Femur (tissue), 1 donor: ENCODE measurements around the gene TP53.
A peak's percentile ranks its signal among the peaks of the same experiment; 100 is the strongest.

Source experiments
- DNase-seq: peaks from one replicate; pipeline ENCODE4 v3.0.0-alpha.2; 2017

TP53 gene

DNA sequence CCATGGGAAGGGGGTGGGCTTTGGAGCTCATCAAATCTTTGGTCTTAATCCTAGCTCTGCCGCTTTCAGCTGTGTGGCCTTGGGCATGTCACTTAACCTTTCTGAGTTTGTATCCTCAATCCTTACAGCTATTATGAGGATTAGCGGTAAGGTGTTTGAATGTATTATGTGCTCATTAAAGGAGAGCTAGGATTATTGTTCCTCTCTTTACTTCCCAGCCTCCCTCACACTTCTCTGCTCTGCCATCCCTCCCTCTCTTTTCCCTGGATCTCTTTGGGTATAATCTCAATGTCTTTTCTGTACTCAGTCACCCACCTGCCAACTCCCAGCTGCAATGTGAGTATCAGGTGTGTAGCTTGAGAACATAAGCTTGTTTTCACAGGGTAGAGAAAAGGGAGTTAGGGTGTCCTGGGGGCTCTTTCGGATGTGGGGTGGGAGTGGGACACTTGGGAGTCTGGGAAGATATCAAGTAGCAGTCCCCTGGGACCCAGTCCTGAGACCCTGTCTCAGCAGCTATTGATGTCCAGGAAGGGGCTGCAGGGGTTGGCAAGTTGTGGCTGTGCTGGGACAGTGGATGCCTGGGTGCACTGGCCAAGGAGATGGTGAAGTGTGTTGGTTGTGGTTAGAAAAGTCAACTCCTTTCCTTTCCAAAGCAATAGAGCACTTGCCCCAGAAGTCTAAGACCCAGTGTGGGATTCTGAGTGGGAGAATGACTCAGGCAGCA lies 19.5 kb upstream of the TP53 start:
- no peak for DNase-seq

DNA sequence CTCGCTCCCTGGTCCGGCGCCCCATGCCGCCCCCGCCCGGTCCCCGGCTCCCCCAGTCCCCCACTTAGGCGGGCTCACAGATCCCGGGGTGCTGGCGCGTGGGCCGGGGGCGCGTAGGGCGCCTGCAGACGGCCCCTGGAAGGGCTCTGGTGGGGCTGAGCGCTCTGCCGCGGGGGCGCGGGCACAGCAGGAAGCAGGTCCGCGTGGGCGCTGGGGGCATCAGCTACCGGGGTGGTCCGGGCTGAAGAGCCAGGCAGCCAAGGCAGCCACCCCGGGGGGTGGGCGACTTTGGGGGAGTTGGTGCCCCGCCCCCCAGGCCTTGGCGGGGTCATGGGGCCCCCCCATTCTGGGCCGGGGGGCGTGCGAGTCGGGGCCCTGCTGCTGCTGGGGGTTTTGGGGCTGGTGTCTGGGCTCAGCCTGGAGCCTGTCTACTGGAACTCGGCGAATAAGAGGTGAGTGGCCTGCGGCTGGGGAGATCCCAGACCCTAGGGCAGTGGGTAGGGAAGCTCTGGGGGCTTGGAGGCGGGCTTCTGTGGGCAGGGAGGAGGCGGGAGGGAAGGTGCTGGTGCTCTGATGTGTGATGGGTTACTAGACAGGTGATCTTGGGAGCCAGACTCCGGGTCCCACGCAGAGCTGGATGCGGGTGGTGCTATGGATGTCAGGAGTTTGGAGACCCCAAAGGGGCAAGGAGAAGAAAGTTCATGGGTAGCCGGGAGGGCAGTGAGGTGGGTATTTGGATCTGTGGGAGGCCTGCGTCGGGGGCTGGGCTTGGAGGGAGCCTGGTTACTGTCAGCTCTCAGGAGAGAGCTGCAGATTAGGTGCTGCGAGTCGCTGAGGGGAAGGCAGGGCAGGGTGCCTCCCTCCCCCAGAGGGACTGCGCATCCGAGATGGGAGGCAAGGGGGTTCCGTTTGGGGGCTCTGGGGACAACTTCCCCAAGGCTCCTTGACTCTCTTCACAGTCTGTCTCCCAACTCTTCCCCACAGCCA lies 18.3 kb upstream of the TP53 start:
- peak; percentile 33 for DNase-seq

GRCh38 chr17:7704601-7705268 lies 17.4 kb upstream of the TP53 start, which contains the start of gene EFNB3:
Gene EFNB3, plus strand, starts transcription at chr17:7705202. Its CDS starts 397 bp downstream, at chr17:7705599.
- DNase-seq: peak; percentile 61

DNA sequence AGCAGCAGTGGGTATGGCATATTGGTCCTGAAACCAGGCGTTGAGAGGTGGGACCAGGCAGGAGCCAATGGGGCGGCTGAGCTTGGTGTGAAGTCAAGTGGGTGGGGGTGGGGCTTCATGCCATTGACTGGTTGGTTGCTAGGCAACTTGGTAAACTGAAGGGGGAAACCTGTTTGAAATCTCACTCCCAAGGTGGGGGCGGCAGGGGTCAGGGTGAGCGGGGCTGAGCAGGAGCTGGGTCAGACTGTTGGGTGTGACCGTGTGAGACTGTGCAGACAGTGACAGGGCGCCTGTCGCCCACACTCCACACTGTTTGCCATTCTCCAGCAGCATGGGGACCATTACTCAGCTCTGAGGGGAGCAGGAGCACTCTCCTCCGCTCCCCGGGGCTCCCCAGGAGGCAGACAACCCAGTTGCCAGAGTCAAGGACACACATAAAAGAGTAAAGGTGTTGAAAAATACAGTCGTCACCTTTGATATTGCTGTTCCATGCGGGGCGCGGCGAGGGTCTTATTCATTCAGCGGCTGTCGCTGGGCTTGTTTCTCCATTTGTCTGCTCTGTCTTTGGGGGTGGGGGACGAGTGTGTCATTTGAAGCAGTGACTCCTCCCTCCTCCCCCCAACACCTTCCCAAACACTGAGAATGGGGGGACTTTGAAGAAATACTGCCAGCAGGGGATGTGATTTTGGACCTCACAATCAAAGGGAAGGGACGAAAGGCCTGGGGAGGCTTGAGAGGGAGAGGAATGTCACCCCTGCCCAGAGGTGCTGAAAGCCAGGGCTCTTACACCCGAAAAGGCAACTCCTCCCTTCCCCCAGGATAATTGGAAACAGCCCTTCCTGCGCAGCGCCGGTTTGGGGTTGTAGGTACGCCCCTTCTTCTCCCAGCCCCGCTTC lies 16.5 kb upstream of the TP53 start:
- DNase-seq: peak; percentile 72

DNA sequence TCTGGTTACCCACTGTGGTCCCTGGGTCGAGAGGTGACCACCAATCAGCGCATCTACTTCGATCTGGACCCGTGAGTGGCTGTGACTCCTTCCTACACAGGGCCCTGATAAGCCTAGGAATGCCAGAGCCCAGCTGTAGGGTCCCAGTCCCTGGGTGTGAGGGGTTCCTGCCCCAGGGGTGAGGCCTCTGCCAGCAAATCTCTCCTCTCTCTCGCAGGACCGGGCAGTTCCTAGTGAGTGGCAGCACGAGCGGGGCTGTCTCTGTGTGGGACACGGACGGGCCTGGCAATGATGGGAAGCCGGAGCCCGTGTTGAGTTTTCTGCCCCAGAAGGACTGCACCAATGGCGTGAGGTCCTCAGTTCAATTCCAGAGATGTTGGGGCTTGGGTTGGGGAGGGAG lies 15.5 kb upstream of the TP53 start:
- DNase-seq: no peak

- no peak for DNase-seq
Observed at GRCh38 chr17:7701681-7702080, 14.4 kb upstream of the TP53 start.

DNA sequence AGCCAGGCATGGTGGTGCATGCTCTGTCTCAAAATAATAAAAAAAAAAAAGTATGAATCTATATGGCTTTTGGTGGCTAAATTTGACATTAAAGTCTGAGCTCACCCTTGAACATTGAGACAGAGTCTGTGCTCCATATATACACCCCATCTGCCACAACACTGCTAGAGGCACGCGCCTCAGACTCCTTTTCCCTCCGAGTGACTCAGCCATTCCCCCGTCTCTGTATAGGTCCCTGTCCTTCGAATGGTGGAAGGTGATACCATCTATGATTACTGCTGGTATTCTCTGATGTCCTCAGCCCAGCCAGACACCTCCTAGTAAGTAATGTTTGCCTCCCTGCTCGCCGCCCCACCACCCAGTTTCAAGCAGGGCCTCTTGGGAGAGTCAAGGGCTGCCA lies 13.2 kb upstream of the TP53 start:
- no peak for DNase-seq

- DNase-seq: no peak
Observed at GRCh38 chr17:7697828-7698588, 10.7 kb upstream of the TP53 start.

GRCh38 chr17:7695586-7695985 lies 8.3 kb upstream of the TP53 start:
- no peak for DNase-seq

- no peak for DNase-seq
Observed at GRCh38 chr17:7688808-7689316, 1.6 kb upstream of the TP53 start.

DNA sequence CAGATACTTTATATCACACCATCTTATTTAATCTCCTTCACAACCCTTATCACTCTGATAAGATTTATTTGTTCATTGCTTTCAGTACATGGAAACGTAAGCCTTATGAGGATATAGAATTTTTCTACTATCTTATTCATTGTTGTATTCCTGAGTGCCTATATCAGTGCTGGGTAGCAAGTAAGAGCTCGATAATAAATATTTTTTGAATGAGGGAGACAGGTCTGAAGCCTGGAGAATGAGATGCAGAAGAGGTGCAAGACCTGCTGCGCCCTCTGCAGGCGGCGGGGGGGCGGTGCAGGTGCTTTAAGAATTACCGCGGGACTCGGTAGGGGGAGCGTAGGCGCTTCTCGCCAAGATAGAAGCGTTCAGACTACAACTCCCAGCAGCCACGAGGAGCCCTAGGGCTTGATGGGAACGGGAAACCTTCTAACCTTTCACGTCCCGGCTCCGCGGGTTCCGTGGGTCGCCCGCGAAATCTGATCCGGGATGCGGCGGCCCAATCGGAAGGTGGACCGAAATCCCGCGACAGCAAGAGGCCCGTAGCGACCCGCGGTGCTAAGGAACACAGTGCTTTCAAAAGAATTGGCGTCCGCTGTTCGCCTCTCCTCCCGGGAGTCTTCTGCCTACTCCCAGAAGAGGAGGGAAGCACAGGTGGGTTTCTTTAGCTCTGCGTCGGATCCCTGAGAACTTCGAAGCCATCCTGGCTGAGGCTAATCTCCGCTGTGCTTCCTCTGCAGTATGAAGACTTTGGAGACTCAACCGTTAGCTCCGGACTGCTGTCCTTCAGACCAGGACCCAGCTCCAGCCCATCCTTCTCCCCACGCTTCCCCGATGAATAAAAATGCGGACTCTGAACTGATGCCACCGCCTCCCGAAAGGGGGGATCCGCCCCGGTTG lies 868 bp upstream of the TP53 start, which contains the start of gene WRAP53:
WRAP53 (plus strand) TSS at position 570 of the 900 bp plus-strand sequence; CDS start at position 742, 172 bp downstream.
- DNase-seq: peak; percentile 99

GRCh38 chr17:7686222-7687071 lies 843 bp downstream of the TP53 start:
- DNase-seq: peak; percentile 90

DNA sequence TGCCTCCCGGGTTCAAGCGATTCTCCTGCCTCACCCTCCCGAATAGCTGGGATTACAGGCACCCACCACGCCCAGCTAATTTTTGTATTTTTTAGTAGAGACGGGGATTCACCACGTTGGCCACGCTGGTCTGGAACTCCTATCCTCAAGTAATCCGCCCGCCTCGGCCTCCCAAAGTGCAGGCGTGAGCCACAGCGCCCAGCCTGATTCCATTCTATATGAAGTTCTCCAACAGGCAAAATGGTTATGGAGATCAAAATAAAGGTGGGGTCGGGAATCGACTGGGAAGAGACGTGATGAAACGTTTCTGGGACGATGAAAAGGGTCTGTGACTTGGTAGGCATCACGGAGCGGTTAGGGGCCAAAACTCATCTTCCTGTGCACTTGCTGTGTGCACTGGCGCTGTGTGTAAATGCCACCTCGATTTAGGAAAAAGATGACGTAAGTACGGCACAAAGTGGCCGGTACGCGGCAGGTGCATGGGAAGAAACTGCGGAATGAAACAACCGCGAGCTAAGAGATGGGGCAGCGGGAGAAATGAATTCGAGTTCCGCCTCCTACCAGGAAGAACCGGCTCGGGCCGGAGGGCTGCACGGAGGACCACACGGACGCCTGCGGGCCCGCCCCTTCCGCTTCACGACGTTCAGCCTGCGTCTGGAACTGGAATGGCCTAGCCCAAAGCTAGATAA lies 1.6 kb downstream of the TP53 start:
- peak; percentile 96 for DNase-seq

DNA sequence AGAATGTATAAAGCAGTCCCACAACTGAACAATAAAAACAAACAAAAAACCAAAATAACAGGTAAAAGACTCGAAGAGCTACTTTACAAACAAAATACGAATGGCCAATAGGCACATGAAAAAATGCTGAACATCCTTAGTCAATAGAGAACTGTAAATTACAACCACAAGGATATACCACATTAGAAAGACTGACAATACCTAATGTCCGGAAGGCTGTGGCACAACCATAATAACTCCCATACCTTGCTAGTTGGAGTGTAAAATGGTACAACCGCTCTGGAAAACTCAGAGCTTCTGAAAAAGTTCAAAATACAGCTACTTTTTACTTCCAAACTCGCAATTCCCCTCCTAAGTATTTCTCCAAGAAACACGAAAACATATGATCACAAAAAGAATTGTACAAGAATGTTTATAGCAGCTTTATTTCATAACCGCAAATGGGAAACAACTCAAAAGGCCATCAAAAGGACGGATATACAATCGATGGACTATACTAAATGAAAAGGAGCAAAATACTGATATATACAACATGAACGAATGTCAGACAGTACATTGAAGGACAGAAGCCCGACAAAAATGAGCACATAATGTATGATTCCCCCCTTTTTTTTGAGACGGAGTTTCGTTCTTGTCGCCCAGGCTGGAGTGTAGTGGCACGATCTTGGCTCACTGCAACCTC lies 2.3 kb downstream of the TP53 start:
- no peak for DNase-seq

DNA sequence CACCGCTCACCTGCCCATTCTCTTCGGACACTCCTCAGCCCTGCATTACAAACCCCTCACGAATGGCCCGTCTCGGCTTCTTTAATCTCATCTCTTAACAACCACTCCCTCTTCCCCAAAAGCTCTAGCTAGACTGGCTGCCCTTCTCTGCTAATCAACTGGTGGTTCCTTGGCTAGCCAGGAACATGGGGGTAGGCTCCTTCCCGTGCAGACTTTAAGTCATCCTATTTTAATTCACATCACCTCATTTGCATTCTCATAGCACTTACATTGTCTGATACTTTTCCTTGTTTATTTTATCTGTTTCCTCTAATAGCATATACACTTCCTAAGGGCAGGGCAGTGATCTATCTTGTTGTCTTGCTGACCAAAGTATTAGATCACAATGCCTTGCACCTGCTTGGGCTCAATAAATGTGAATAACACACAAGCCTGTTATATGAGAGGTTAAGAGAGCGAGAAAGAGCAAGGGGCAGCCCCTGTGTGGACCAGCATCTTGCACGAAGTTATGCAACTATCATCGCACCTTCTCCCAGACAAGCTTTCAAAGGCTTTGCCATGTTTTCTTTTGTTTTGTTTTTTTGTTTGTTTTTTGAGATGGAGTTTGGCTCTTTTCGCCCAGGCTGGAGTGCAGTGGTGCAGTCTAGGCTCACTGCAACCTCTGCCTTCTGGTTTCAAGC lies 9.8 kb downstream of the TP53 start:
- DNase-seq: no peak

- DNase-seq: no peak
Observed at GRCh38 chr17:7676533-7676932, 10.8 kb downstream of the TP53 start.

DNA sequence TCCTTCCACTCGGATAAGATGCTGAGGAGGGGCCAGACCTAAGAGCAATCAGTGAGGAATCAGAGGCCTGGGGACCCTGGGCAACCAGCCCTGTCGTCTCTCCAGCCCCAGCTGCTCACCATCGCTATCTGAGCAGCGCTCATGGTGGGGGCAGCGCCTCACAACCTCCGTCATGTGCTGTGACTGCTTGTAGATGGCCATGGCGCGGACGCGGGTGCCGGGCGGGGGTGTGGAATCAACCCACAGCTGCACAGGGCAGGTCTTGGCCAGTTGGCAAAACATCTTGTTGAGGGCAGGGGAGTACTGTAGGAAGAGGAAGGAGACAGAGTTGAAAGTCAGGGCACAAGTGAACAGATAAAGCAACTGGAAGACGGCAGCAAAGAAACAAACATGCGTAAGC lies 12.4 kb downstream of the TP53 start:
- no peak for DNase-seq
